GM18519 (cell line): ENCODE measurements around the gene LY6G6C.

ENCODE experiments used
- ATAC-seq: cut with Tn5 transposase; IDR thresholded peaks from one replicate; pipeline ENCODE4 v1.9.1; 2021; ENCODE audit warnings: mild to moderate bottlenecking, moderate library complexity; ENCODE audit not compliant: unreplicated experiment, low FRiP score

LY6G6C gene, protein sequence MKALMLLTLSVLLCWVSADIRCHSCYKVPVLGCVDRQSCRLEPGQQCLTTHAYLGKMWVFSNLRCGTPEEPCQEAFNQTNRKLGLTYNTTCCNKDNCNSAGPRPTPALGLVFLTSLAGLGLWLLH

GRCh38 chr6:31721351-31722020 is at the start of gene LY6G6C:
LY6G6C (minus strand) TSS chr6:31721746; CDS start chr6:31721679, 67 bp downstream.
- ATAC-seq: no peak

DNA sequence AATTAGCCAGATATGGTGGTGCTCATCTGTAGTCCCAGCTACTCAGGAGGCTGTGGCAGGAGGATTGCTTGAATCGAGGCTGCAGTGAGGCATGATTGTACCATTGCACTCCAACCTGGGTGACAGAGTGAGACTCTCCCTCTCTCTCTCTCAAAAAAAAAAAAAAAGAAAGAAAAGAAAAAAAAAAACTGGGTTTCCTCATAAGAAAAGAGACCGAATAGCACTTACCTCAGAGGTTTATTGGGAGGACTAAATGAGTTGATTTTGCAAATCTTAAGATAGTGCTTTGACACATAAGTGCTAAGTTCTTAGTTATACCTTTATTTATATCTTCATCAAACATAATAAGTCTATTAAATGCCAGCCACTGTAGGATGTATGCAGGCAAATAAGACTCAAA is 49.3 kb upstream of the LY6G6C start:
- no peak for ATAC-seq

DNA sequence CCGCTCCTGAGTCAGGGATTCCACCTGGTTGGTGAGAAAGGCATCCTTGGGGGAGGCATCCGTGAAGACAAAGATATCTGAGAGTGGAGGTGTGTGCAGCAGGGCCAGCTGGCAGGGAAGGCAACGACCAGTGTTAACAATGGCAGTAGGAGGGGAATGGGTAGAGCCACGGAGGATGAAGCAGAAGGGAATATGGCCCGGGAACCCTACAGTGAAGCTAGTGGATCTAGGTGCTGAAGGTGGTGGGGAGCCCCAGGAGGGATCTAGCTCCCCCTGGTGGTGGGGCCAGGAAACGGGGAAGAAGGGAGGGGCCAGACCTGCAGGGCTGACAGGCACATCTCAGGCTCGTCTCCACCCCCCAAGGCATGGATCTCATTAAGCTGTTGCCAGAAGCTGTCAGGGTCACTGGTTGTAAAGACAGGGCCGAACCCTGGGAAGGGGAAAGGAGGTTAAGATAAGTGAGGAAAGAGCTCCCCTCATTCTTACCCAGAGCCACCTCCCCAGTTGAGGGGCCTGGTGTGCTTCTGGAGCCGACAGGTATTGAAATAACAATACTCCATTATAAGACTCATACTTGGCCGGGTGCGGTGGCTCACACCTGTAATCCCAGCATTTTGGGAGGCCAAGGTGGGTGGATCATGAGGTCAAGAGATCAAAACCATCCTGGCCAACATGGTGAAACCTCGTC is 48.3 kb upstream of the LY6G6C start:
- no peak for ATAC-seq

GRCh38 chr6:31768363-31769257 is 47.1 kb upstream of the LY6G6C start:
- ATAC-seq: no peak

GRCh38 chr6:31767096-31767645 is 45.6 kb upstream of the LY6G6C start:
- ATAC-seq: no peak

GRCh38 chr6:31765910-31766794 is 44.6 kb upstream of the LY6G6C start:
- ATAC-seq: no peak

DNA sequence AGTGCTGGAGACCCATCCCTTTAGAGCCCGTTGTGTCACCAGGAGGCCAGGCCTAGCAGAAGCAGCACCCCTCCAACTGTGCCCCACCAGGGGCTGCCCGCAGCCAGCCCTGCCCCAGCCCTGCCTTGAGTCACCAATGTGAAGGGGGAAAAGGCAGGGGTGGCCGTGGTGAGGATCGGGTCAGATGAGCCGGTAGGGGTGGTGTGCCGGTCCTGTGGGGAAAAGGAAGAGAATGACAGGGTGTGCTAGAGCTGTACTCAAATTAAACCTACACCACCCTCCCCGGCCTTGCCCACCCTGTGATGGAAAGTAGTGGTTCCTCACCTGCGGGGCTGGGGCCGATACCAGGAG is 44.0 kb upstream of the LY6G6C start:
- ATAC-seq: no peak

GRCh38 chr6:31764198-31764597 is 42.7 kb upstream of the LY6G6C start:
- no peak for ATAC-seq

DNA sequence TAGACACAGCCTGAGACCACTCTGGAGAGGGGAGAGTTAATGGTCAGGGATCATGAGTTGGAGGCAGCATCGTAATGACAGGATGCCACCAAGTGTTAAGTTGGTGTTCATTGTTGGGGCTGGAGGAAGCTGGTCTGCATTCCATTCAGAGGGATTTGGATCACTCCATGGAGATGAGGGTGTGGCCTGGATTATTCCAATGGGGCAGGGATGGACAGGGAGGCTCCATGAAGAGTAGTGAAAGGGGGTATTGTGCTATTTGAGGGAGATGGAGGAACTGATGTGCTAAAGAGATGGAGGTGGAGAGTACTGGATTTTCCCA is 42.0 kb upstream of the LY6G6C start:
- ATAC-seq: no peak

DNA sequence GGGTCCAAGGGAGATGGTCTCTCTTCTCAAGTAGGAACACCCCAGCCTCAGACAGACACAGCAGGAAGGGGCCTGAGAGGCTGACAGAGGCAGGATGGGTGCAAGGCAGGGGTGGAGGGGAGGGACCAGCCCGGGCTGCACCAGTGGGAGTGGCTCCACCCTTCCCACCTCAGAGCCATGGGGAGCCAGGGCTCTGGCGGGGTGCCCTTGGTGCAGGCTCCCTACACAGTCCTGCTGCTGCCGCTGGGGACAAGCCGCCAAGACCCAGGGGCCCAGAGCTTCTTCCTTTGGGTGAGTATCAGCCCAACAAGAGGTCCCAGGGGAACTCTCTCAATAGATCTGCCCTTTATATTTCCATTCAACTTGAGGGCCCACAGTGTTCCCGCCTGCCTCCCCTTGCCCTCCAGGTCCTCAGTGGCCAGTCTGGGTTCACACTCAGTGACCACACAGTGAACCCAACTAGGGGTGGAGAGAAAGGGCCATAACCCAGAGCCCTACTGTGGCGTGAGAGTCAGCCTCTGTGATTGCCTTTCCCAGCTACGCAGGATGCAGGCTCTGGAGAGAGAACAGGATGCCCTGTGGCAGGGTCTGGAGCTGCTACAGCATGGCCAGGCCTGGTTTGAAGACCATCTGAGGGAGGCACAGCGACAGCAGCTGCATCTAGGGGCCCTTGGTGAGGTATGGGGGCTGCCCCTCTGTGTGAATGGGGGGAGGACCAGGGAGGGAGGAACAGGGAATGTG is 41.5 kb upstream of the LY6G6C start:
- no peak for ATAC-seq

- no peak for ATAC-seq
Observed at GRCh38 chr6:31762356-31762755, 40.8 kb upstream of the LY6G6C start, which contains the start of gene SAPCD1. SAPCD1 (plus strand) TSS chr6:31762656; CDS start chr6:31763055, 399 bp downstream.

DNA sequence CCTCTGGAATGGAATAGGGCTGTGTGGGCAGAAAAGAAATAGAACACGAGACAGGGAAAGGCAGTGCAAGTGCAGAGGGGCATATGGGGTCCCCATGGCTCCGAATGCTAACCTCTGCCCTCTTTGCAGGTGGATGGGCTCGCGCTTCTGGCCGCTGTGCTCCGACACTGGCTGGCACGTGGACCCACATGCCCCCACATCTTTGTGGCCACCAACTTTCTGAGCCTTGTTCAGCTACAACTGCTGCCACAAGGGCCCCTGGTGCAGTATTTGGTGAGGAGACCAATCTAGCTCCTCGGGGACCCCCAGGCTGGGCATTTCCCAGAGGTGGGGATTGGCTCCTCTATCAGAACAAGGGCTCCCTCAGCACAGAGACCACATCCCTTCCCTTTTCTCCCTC is 39.8 kb upstream of the LY6G6C start:
- no peak for ATAC-seq

DNA sequence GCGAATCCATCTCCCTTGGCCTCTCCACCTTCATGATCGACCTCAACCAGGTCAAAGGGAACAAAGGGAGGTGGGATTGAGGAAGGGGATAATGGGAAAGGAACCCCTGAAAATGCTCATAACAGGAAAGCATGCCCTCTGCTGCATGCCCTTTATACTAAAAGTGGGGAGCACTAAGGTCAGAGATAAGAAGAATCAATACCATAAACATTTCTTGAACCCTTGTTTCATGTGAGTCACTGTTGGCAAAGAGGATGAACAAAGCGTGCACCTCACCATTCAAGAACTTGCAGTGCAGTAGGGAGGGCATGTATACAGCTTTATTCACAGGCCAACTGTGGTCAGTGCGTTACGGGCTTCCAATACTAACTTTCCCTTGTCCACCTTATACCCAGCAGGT is 39.2 kb upstream of the LY6G6C start:
- ATAC-seq: no peak

- ATAC-seq: no peak
Observed at GRCh38 chr6:31758281-31758680, 36.7 kb upstream of the LY6G6C start.

- no peak for ATAC-seq
Observed at GRCh38 chr6:31752739-31753319, 31.3 kb upstream of the LY6G6C start.

DNA sequence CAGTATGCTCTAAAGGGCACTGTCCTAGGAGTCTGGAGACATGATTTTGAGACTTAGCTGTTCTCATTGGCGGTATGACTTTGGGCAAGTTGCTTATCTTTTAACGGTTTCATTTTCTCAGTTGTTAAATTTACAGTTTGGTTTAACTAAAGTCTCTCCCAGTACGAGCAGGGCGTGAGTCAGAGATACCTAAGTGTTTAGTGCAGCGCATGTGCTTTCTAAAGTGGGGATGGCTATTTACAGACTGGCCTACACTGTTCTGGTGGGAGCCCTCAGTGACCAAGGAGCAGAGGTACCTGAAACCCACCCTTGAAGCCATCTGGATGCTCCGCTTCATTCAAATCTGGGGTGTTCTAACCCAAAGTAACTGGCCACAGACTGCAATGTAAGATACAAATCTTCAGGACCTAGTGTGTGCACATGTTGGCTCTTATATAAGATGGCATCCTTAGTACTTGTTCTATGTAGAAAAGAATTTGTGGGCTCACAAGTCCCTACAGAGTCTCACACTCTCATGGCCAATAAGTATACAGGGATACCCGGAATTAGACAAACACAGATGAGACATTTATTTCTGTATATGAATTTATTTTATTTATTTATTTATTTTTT is 29.0 kb upstream of the LY6G6C start:
- no peak for ATAC-seq

- ATAC-seq: no peak
Observed at GRCh38 chr6:31749301-31750036, 27.9 kb upstream of the LY6G6C start.

- ATAC-seq: no peak
Observed at GRCh38 chr6:31744422-31744821, 22.9 kb upstream of the LY6G6C start.
